ENCODE data around the gene ARID3C. TPM values are rescaled to one million over a fixed set of nuclear protein-coding genes. Genes with fewer than 3 reads are reported as not detected.
A peak's percentile ranks its signal among the peaks of the same experiment; 100 is the strongest.

The ARID3C gene
- total RNA-seq, 4 donors from 2014 or later: not detected

- intact Hi-C loops (cut with DNase I; ENCODE audit: low total_unique reads) (no loop called here), in situ Hi-C loops (cut with MboI; ENCODE audit: low sequenced_read_pairs in 4 of 4) (loop anchor here in 1 of 4 donors (25.0 kb wide), 1 partner anchor 103 kb away; the partner anchor contains the start of gene ENHO)
- H3K27me3 ChIP-seq: no peaks in the 10 kb centered on the region
These were observed 13.7 kb downstream of the ARID3C start for GRCh38 chr9:34615132-34615531.

GRCh38 chr9:34612788-34613390 is 16.0 kb downstream of the ARID3C start:
- Histone ChIP-seq H3K9me3 (no peaks in the 10 kb centered on the region), H3K27me3 (no peaks in the 10 kb centered on the region), H3K27ac (peak overlapping the region; percentile 93 to 98 (median 96)), H3K36me3 (peaks cover 0 to 31% of the 10 kb centered on the region in 2 donors), H3K4me3 (peak overlapping the region; percentile 67 to 89 (median 81)), H3K4me1 (peaks cover 23 to 30% of the 10 kb centered on the region in 2 donors)
- ATAC-seq (peak; percentile 63 to 69), DNase-seq (peak in 1 of 2 donors; percentile 70)
- intact Hi-C loops (cut with DNase I; ENCODE audit: low total_unique reads) (loop anchor here (1.0 kb wide), 2 partner anchors 16 to 21 kb away; partner anchors contain the start of gene ARID3C), in situ Hi-C loops (cut with MboI; ENCODE audit: low sequenced_read_pairs in 4 of 4) (loop anchor here in 1 of 4 donors (25.0 kb wide), 1 partner anchor 101 kb away; the partner anchor contains the start of gene ENHO)
- no peak for TF ChIP-seq POLR2A (IDR thresholded peaks at IDR 0.05)
- TF ChIP-seq CTCF (IDR thresholded peaks at IDR 0.05 in 4 of 5, conservative IDR thresholded peaks at IDR 0.05 in 1 of 5): peak; percentile 72 to 87 (median 84)

More at GRCh38 chr9:34615132-34615531, 13.7 kb downstream of the ARID3C start:
- no peak overlapping the region for H3K4me3 ChIP-seq
- peaks cover 0 to 40% of the 10 kb centered on the region in 2 donors for H3K36me3 ChIP-seq
- no peaks in the 10 kb centered on the region for H3K9me3 ChIP-seq
- peaks cover 30 to 32% of the 10 kb centered on the region in 2 donors for H3K4me1 ChIP-seq
- DNase-seq (no peak), ATAC-seq (no peak)
- TF ChIP-seq POLR2A (IDR thresholded peaks at IDR 0.05): no peak
- TF ChIP-seq CTCF (IDR thresholded peaks at IDR 0.05 in 4 of 5, conservative IDR thresholded peaks at IDR 0.05 in 1 of 5): no peak
- no peak overlapping the region for H3K27ac ChIP-seq

- DNase-seq (peak; percentile 75 to 76), ATAC-seq (peak; percentile 79 to 83)
- intact Hi-C loops (cut with DNase I; ENCODE audit: low total_unique reads) (loop anchor here (1.0 kb wide), 2 partner anchors 17 to 22 kb away; partner anchors contain the start of gene ARID3C), in situ Hi-C loops (cut with MboI; ENCODE audit: low sequenced_read_pairs in 4 of 4) (loop anchor here in 1 of 4 donors (25.0 kb wide), 1 partner anchor 100 kb away; the partner anchor contains the start of gene ENHO)
- H3K4me3 ChIP-seq: peak within 1 kb of the TSS; percentile 67 to 89 (median 81)
- peaks cover 23 to 30% of the 10 kb centered on the region in 2 donors for H3K4me1 ChIP-seq
- no peaks in the 10 kb centered on the region for H3K27me3 ChIP-seq
- peak within 1 kb of the TSS; percentile 93 to 98 (median 96) for H3K27ac ChIP-seq
- no peaks in the 10 kb centered on the region for H3K9me3 ChIP-seq
- TF ChIP-seq CTCF (IDR thresholded peaks at IDR 0.05 in 4 of 5, conservative IDR thresholded peaks at IDR 0.05 in 1 of 5): peak in 1 of 5 experiments; percentile 9
- TF ChIP-seq POLR2A (IDR thresholded peaks at IDR 0.05): peak; percentile 82 to 90
- H3K36me3 ChIP-seq: peaks cover 0 to 23% of the 10 kb centered on the region in 2 donors
These were observed 16.8 kb downstream of the ARID3C start, which contains the start of gene RPP25L for GRCh38 chr9:34611811-34612787. Gene RPP25L (minus strand): TSS chr9:34612097. CDS start chr9:34611296, 801 bp downstream.

- DNase-seq (peak in 1 of 2 donors; percentile 42), ATAC-seq (peak; percentile 39 to 51)
- no peak for TF ChIP-seq POLR2A (IDR thresholded peaks at IDR 0.05)
- TF ChIP-seq CTCF (IDR thresholded peaks at IDR 0.05 in 4 of 5, conservative IDR thresholded peaks at IDR 0.05 in 1 of 5): no peak
- Histone ChIP-seq H3K4me3 (peak overlapping the region; percentile 67 to 89 (median 81)), H3K9me3 (no peaks in the 10 kb centered on the region), H3K27ac (peak overlapping the region; percentile 93 to 98 (median 96)), H3K4me1 (peaks cover 23 to 30% of the 10 kb centered on the region in 2 donors), H3K27me3 (no peaks in the 10 kb centered on the region), H3K36me3 (peaks cover 0 to 16% of the 10 kb centered on the region in 2 donors)
- intact Hi-C loops (cut with DNase I; ENCODE audit: low total_unique reads) (no loop called here), in situ Hi-C loops (cut with MboI; ENCODE audit: low sequenced_read_pairs in 4 of 4) (loop anchor here in 1 of 4 donors (25.0 kb wide), 1 partner anchor 99 kb away; the partner anchor contains the start of gene ENHO)
These were observed 17.5 kb downstream of the ARID3C start for GRCh38 chr9:34611251-34611810.
